ENCODE data around the gene ADARB1.

The ADARB1 gene

DNA sequence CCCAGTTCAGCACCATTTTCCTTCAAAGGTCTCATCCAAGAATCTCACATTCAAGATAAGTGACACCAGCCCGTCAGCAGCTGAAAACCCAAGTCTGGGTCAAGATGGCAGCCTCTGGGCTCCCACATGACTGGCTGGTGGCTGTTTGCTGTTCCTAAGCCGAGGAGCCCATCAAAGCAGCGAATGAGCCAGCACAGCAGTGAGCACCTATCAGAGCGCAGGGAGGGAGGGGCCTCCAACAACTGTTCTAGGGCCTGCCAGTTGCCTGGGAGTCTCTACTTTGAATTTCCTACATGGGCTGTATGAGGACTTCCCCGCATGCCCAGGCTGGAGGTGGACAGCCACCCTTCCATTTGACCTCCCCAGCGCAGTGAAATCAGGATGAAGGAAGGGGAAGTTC, 102.7 kb downstream of the ADARB1 start:
- no peak for DNase-seq

DNA sequence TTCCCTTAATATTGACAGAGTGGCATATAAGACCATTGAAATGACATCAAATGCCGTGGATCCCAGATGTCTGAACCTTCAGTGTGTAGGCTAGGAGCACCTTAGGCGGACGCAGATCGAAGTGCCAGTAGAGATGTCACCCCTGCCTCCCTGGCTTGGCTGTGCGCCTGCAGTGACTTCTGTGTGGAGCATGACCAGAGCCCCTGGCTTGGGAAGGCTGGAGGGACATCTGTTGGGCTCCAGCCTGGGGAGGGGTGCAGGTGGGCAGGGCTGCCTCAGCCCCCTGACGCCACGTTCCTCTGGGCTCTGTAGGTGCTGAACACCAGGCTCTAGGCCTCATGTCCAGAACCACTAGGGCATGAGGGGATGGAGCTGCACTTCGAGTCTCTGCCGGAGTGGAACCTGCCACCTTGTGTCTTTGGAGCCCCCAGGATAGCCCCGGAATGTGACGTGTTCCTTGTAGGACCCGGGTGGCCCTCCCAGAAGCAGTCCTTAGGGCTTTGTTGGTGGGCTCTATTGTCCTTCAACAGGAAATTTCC, 103.8 kb downstream of the ADARB1 start:
- DNase-seq = no peak

DNA sequence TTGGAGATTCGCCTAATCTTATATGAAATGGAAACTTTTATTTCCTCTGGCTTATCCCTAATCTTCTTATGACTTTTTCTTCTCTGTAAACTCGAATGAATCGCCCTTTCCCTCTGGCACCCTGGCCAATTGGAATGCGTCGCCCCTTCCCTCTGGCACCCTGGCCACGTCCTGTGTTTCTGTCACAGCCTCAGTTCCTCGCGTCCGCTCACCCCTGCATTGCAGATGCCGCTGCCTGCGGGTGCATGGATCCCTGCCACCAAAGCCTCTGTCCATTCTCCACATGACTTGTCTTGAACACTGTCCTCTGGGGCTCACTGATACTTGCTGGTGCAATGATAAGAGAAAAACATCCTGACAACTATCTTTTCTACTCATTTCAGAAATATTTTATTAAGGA, 104.6 kb downstream of the ADARB1 start:
- no peak for DNase-seq

DNA sequence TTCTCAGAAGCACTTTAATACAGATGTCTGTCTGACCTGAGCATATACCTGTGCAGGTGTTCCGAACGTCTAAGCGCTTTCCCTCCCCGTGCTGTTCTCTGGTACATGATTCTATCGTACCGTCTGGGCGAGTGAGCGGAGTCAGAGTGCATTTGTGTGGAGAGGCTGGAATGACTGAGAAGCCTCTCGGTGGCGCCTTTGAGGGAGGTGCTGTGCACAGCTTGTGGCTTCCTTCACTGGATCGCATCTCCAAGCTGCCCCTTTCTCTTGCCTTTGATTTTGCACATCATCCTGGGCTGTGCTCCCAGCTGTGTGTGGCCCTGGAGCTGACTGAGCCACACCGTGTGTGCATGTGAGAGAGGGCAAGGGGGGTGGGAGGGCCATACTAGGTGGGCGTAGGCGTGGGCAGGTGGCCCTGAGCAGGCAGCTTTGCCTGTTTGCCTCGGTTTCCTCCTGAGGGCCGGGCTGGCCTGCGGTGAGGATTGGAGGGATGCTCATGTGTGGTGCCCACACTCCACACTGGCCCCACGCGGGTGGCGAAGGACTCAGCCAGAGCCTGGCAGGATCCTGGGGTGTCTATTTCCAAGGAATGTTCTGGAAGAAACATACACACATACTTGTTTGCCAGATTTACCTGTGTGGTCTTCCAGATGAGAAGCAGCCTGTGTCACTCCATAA, 105.3 kb downstream of the ADARB1 start:
- no peak for DNase-seq

DNA sequence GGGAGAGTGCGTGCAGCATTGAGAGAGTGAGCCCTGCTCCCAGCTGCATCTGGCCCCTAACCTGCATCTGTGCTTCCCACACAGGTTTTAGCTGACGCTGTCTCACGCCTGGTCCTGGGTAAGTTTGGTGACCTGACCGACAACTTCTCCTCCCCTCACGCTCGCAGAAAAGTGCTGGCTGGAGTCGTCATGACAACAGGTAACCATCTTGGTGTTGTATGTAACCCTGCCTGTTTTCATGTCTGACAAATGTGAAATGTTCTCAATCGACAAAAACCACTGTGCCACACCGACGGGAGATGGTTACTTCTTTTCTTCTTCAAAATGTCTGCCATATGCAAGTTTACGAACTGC, 105.8 kb downstream of the ADARB1 start:
- no peak for DNase-seq

DNA sequence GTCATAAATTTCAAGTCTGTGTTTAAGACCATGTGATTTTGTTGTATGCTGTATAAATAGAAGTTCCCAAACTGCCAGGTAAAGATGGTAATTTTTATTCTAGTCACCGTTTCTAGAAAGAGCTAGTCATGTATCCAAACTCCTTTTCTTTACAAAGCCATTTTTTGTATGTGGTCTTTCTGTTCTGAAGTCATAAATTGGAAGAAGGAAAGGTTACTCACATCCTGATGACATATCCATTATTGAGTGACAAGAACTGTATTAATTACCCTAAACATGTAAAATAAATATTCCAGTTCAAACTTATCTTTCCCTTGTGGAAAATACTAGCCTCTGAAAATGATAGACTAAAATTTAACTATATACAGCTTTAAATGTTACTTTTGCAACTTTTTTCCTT, 108.6 kb downstream of the ADARB1 start:
- no peak for DNase-seq

DNA sequence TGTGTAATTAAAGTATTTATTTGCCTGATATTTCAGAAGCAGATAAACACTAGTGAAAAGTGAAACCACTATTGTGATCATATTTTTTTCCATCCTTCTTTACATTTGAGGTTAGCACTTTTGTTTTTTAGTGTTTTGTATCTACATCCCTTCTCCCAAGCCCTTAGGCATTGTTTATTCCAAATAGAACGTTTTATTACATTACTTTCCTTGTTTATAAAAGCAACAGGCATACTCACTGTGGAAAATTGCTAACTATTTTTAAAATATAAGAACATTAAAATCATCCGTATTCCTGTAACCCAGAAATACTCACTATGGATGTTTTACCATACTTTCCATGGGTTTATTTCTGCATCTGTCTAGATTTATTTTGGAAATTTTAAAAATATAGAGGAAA, 109.5 kb downstream of the ADARB1 start:
- DNase-seq = no peak

DNA sequence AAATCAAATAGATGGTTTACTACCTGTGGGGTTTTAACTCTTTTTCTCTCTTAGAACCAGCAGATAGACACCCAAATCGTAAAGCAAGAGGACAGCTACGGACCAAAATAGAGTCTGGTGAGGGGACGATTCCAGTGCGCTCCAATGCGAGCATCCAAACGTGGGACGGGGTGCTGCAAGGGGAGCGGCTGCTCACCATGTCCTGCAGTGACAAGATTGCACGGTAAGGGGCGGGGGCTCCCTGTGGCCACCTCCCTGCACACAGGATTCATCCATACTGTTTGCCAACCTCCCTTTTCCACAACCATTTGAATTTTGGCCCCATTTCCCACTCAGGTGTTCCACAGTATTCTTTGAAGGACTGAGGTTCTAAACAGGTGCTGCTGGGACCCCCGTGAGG, 110.5 kb downstream of the ADARB1 start:
- no peak for DNase-seq

DNA sequence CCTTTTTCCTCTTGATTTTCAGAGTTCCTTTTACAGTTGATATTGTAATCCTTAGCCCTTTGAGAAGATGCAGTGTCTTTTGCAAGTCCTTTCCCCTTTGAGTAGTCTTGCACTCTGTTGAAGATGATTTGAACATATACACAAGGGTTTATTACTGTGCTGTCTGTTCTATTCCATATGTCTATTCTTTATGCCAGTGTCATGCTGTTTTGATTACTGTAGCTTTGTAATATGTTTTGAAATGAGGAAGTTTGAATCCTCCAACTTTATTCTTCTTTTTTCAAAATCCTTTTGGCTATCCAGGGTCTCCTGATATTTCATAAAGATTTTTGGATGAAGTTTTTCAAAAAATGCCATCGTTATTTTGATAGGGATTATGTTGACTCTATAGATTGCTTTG, 112.3 kb downstream of the ADARB1 start:
- no peak for DNase-seq

DNA sequence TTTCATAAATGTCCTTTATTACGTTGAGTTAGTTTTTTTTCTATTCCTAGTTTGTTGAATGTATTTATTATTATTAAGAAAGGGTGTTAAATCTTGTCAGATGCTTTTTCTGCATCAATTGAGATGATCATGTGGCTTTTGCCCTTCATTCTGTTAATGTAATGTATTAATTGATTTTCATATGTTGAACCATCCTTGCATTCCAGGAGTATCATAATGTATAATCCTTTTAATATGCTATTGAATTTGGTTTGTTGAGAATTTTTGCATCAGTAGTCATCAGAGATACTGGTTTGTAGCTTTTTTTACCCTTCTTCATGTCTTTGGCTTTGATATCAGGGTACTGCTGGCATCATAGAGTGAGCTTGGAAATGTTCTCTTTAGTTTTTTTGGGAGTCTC, 113.3 kb downstream of the ADARB1 start:
- no peak for DNase-seq

DNA sequence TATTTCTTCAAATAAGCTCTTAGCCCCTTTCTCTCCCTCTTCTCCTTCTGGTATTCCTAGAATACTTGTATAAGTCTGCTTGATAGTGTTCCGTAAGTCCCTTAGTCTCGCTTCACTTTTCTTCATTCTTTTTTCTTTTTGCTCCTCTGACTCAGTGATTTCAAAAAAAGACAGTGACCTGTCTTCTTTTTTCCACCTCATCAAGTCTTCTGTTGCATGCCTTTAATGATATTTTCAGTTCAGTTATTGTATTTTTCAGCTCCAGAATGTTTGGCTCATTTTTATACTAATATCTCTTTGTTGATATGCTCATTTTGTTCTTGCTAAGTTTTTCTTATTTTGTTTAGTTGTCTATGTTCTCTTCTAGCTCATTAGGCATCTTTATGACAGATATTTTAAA, 115.6 kb downstream of the ADARB1 start:
- DNase-seq = no peak

DNA sequence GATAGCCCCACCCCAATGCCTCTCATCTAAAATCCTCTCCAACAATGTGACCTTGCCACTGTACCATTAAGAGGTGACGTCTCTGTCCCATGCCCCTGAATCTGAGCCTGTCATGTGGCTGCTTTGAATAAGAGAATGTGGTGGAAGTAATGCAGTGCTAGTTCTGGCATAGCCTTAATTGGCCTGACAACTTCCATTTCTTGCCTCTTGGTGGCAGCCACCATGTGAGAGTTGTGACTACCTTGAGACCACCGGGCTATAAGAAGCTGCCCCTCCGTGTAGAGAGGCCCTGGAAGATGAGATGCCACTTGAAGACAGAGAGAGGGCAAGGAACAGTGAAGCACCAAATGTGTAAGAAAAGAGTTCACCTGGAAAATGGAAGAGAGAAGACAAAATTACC, 118.0 kb downstream of the ADARB1 start:
- DNase-seq = no peak

DNA sequence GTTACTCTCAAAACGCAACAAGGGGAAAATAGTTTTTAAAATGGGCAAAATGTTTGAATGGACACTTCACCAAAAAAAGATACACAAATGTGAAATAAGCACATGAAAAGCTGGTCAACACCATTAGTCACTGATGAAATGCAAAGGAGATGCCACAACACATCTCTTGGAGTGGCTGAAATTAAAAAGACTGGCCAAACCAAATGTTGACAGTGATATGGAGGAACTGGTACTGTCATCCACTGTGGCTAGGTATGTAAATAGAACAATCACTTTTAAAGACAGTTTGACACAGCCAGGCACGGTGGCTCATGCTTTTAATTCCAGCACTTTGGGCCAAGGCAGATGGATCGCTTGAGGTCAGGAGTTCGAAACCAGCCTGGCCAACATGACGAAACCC, 122.2 kb downstream of the ADARB1 start:
- DNase-seq = no peak

DNA sequence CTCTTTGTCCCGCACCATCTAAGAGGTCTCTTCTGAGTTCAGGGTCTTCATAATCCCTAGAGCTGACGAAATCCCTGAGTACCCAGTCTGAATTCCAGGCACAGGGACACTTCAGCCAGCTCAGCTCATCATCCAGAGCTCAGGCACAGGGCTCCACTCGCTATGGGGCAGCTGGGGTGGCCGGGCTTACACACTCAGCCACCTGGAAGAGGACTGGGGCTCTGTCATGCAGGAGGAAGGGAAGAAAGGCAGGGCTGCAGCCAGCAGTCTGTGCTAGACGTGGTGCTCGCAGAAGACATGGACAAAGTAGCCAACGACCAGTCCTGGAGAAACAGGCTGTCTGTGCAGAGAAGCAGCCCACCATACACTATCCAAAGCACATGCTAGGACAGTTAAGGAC, 124.8 kb downstream of the ADARB1 start:
- DNase-seq = no peak

DNA sequence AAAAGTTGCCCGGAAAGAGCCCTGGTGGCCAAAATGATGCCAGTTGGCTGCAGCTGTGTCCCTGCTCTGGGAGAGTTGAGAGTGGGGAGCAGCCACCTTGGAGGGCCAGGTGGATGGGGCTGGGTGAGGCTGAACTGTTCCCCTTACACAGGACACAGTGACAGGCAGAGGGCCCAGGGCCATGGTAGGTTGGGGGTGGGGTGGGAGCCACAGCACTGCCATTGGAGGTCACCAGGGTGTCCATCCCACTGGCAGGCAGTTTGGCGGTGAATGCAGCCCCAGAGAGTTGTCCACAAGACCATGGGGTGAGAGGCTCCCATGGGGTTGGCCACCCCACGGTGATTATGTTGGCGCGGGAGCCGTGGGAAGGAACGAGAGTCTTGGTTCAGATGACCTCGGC, 125.7 kb downstream of the ADARB1 start:
- no peak for DNase-seq

DNA sequence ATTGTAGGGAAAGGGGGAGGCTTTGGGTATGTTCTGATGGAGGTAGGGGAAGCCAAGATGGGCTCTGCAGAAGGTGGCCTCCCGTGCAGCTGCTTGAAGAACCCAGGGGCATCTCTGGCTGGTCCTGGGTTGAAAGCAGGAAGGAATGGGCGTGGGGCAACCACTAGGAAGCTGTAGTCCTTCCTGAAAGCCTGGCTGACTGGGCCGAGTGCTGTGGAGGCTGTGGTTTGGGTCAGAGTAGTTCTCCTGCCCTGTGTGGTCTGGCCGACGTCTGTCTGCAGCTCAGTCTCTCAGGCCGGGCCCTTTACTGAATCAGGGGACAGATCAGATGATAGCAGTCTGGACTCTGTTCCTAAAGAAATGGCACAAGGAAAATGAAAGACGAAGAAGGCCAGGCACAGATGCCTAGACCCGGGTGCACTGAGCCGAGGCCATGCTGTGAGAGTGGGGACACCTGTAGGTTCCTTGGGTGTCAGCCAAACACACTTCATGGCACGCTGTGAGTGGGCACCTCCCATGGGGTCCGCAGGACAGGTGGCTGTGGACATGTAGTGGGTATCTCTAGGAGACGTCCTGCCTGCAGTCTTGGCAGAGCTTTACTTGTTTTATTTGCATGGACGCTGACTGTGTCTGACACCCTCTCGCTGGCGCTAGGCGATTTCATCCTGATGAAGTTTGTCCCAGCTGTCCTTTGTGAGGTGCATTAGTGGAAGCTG, 126.4 kb downstream of the ADARB1 start:
- no peak for DNase-seq

DNA sequence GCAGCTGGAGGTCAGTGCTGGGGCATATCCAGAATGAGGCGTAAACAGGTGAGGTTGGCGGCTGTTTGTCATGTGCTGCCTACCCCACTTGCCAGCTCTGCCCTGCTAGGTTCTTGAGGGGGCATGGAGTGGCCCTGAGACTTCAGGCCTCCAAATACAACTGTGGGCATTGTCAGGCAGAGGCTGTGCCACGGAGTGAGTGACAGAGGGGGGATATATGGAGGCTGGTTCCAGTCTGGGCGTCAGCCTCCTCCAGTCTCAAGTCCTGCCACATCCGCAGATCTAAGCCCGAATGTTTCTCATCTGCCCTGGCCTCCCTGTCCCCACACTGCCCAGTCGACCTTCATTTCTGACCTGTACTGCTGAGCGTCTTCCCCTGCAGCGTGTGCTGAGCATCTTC, 128.0 kb downstream of the ADARB1 start:
- DNase-seq = no peak

DNA sequence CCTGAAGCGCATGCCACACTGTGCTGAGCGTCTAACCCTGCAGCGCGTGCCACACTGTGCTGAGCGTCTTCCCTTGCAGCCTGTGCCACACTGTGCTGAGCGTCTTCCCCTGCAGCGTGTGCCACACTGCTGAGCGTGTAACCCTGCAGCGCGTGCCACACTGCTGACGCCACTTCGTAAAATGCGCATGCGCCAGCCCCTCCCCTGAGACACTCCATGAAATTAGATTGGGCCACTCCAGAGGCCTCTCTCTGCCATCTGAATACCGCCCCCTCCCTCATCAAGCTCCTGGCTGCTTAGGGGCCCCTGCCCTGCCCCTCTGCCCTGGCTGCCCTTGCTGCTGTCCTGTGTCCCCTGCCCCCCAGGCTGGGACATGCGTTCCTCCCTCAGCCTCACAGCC, 128.5 kb downstream of the ADARB1 start:
- DNase-seq = no peak

DNA sequence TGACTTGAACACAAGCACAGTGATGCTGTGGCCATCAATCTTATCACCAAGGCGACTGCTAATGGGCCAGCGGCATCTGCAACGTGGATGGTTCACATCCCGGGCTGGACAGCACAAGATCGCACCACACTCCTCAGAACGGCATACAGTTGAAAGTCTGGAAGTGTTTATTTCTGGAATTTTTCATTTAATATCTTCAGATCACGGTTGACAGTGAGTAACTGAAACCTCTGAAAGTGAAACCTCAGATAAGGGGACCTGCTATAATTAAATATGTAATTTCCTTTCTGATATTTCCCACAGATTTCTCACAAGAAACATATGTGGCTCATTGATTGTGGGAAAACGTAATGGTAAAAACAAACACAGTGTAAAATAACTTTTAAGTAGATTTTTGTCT, 129.6 kb downstream of the ADARB1 start:
- DNase-seq = no peak

DNA sequence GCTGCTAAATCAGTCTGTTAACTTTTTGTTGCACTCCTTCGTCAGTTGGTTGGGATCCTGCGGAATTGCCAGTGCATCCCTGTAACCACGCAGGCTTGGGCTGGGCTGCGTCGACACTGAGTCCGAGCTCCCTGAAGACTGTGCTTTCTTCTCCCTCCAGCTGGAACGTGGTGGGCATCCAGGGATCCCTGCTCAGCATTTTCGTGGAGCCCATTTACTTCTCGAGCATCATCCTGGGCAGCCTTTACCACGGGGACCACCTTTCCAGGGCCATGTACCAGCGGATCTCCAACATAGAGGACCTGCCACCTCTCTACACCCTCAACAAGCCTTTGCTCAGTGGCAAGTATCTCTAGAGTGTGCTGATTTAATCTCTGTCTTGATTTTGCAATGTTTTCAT, 130.0 kb downstream of the ADARB1 start:
- DNase-seq = no peak

DNA sequence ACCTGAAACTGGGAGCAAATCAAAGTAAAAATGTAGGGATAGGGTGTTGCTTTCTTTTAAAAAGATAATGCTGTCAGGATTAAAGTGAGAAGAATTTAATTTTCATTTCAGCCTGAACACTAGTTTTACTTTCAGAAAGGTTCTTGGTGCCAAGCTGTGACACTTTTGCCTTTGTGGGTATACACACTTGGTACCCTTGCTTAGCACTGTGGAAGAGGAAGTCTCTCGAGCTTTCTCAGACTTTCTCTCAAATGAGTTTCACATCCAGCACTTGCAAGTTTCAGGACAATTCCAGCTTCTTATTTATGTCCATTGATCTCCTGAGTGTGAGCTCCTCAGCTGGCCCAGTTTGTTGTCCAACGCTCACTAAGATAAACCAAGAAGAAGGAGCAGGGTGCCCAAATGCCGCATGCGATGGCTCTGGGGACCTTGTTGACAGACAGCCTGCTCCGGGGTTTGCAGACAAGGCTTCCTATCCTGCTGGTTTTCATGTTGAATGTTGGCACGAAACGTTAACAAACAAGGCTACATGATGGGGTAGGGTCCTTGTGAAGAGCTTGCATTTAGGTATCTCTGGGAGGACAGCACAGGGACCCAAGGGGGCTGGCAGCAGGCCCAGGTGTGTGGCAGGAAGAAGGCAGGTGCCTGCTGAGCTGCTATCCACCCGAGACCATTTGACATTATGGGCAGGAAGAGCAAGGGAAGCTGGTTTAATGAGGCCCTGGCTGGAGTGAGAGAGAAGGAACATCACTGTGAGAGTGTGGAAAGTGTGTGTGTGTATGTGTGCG, 133.7 kb downstream of the ADARB1 start:
- DNase-seq = no peak

DNA sequence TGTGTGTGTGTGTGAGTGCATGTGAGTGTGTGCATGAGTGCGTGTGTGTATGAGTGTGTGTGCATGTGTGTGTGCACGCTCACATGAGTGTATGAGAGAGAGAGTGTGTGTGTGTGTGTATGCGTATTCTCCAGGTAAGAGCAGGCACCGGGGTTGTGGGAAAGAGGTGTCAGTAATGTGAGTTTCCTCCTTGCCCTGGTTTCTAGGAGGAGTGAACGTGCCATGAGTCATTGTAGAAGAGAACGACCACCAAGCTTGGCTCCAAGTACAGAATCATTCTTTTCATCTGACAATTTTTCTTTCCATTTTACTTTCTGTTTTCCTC, 134.2 kb downstream of the ADARB1 start:
- no peak for DNase-seq

DNA sequence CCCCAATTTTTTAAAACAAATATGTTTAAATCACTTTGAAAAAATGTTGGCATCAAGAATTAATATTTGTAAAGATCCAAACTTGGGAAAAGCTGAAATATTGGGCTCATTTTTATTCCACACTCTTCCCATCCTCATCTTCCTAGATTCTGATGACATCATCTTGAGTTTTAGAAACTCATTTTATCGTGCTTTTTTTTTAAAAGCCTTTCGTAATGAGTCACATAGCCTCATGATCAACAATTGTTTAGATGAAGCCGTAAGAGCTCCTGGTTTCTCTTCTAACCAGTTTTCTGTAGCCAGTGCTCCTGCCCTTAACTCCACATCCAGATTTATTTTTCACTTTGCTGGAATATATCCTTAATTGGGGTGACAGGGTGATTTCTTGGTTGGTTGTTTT, 134.7 kb downstream of the ADARB1 start:
- peak; percentile 21 for DNase-seq

DNA sequence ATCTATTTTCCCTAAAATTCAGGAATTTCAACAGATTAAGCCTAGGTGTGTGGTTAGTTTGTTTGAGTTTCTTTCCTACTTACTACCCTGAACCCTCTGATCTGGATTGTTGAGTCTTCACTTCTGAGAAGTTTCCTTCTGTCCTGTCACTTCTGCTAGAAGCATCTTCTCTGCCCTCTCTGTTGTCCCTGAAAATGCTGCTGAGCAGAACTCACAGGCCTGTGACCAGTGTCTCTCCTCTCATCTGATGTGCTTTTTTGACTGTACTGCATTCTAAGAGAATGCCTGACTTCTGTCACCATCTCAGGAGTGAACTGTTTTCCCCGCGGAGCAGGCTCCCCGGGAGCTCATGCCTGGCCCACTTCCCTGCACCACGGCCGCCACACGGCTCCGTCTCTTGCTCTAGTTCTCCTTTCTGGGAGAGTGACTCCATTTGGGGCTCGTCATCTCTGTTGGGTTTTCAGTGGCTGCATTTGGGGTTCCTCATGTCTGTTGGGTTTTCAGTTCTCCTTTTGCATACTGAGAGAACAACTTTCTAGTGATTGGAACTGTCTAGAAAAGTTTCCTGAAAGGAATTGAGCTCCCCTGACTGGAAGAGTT, 135.4 kb downstream of the ADARB1 start:
- no peak for DNase-seq

Data from amniotic stem cell (primary cell).